H1 (cell line): Measurements from ENCODE around the gene IGFBP6. TPM values are rescaled to one million over a fixed set of nuclear protein-coding genes. Genes with fewer than 3 reads are reported as not detected.

ENCODE experiments used
- CTCF ChIA-PET: fragments of 300-600 bp; sonication (Branson Sonifier 250); formaldehyde crosslinking; loops from one replicate; lab custom pipeline; 2021; ENCODE audit not compliant: partially characterized antibody; lab: Charles Lee
- POLR2A ChIA-PET: fragments of 300-600 bp; sonication (Branson Sonifier 250); formaldehyde crosslinking; loops from one replicate; lab custom pipeline; 2021; ENCODE audit warnings: inconsistent platforms; ENCODE audit not compliant: partially characterized antibody; lab: Charles Lee
- DNase-seq, 2 experiments: peaks; one replicate each; pipeline versions ENCODE4 v3.0.0 to v3.0.0-alpha.2; 2010 to 2022; ENCODE audit warnings: low spot score in 2 of 2, low read depth in 1 of 2, mixed read lengths in 1 of 2
- FAIRE-seq: peaks from 2 replicates; lab custom pipeline; 2011; peaks lifted over from hg19 to GRCh38; lab: Jason Lieb, UNC
- H2AFZ ChIP-seq: 2 replicates; pipeline ENCODE4 v1.8.1; 2012; ENCODE audit warnings: low read length, inconsistent platforms
- H2AK5ac ChIP-seq: 2 replicates; pipeline ENCODE4 v1.6.1; 2013; ENCODE audit warnings: low read depth, low read length
- H2BK120ac ChIP-seq: replicated peaks from 2 replicates; pipeline ENCODE3; 2013; ENCODE audit warnings: low read depth, low read length, inconsistent platforms
- H2BK12ac ChIP-seq: 2 replicates; pipeline ENCODE4 v1.6.1; 2013; ENCODE audit warnings: low read depth, low read length
- H2BK15ac ChIP-seq: 2 replicates; pipeline ENCODE4 v1.6.1; 2013; ENCODE audit warnings: low read length
- H2BK20ac ChIP-seq: 2 replicates; pipeline ENCODE4 v1.6.1; 2013; ENCODE audit warnings: low read length
- H2BK5ac ChIP-seq: 2 replicates; pipeline ENCODE4 v1.6.1; 2013; ENCODE audit warnings: low read depth, low read length
- H3K14ac ChIP-seq: 2 replicates; pipeline ENCODE4 v1.6.1; 2013; ENCODE audit warnings: inconsistent platforms; ENCODE audit not compliant: insufficient read length
- H3K18ac ChIP-seq: 2 replicates; pipeline ENCODE4 v1.6.1; 2013; ENCODE audit warnings: low read length; ENCODE audit errors: extremely low read depth
- H3K23ac ChIP-seq: 2 replicates; pipeline ENCODE4 v1.6.1; 2013; ENCODE audit warnings: inconsistent platforms; ENCODE audit not compliant: insufficient read length
- H3K23me2 ChIP-seq: 2 replicates; pipeline ENCODE4 v1.6.1; 2013; ENCODE audit warnings: low read depth, low read length
- H3K27ac ChIP-seq: 2 replicates; pipeline ENCODE4 v1.6.1; 2011; ENCODE audit warnings: low read depth, low read length, inconsistent platforms
- H3K27me3 ChIP-seq, 4 experiments: replicated peaks in 1 of 4; 1 replicate in 1 of 4; 2 replicates in 3 of 4; pipeline versions ENCODE4 v1.6.1 to v1.8.1; 2011 to 2013; ENCODE audit warnings: low read length in 3 of 4, mild to moderate bottlenecking in 3 of 4, inconsistent platforms in 2 of 4, mixed read lengths in 2 of 4, moderate library complexity in 1 of 4; ENCODE audit not compliant: control insufficient read depth in 3 of 4, insufficient read depth in 3 of 4; ENCODE audit errors: extremely low read depth in 1 of 4
- H3K36me3 ChIP-seq, 4 experiments: 2 replicates each; pipeline versions ENCODE4 v1.6.1 to v1.8.1; 2011 to 2013; ENCODE audit warnings: mild to moderate bottlenecking in 4 of 4, low read length in 3 of 4, moderate library complexity in 2 of 4, control low read depth in 1 of 4, inconsistent platforms in 1 of 4; ENCODE audit not compliant: insufficient read depth in 4 of 4, control insufficient read depth in 2 of 4
- H3K4ac ChIP-seq: replicated peaks from 2 replicates; pipeline ENCODE3; 2013; ENCODE audit warnings: low read length, low read depth, mixed read lengths, inconsistent platforms; ENCODE audit not compliant: insufficient read length
- H3K4me1 ChIP-seq, 4 experiments: replicated peaks in 1 of 4; 1 replicate in 1 of 4; 2 replicates in 3 of 4; pipeline versions ENCODE4 v1.6.1 to v1.8.1; 2011 to 2013; ENCODE audit warnings: low read length in 3 of 4, inconsistent platforms in 2 of 4, mixed read lengths in 1 of 4; ENCODE audit not compliant: insufficient read depth in 4 of 4, control insufficient read depth in 3 of 4
- H3K4me2 ChIP-seq, 2 experiments: 2 replicates each; pipeline versions ENCODE4 v1.6.1 to v1.8.1; 2011 to 2013; ENCODE audit warnings: low read depth in 2 of 2, low read length in 2 of 2, control low read depth in 1 of 2, inconsistent platforms in 1 of 2, mild to moderate bottlenecking in 1 of 2; ENCODE audit not compliant: insufficient read depth in 1 of 2
- H3K4me3 ChIP-seq, 4 experiments: fragments of 200-600, 300-600 bp in 1 of 4; sonication (generic), shearing (Covaris generic), sonication (Bioruptor Twin) in 1 of 4; 2 replicates each; pipeline versions ENCODE4 v1.5.1 to v1.8.1; 2011 to 2016; ENCODE audit warnings: low read length in 4 of 4, low read depth in 3 of 4, control low read depth in 2 of 4, inconsistent platforms in 2 of 4, mild to moderate bottlenecking in 2 of 4, mixed read lengths in 1 of 4, moderate library complexity in 1 of 4; ENCODE audit not compliant: insufficient read depth in 2 of 4; ENCODE audit errors: extremely low read depth in 1 of 4
- H3K56ac ChIP-seq: replicated peaks from 2 replicates; pipeline ENCODE3; 2013; ENCODE audit warnings: low read depth, mild to moderate bottlenecking, mixed read lengths, low read length, inconsistent platforms; ENCODE audit not compliant: insufficient read length
- H3K79me1 ChIP-seq: 2 replicates; pipeline ENCODE4 v1.6.1; 2013; ENCODE audit warnings: low read depth, low read length, control low read depth
- H3K79me2 ChIP-seq, 2 experiments: 2 replicates each; pipeline versions ENCODE4 v1.6.1 to v1.8.1; 2012 to 2013; ENCODE audit warnings: low read length in 2 of 2, mild to moderate bottlenecking in 2 of 2, inconsistent platforms in 1 of 2; ENCODE audit not compliant: insufficient read depth in 2 of 2, control insufficient read depth in 1 of 2
- H3K9ac ChIP-seq, 4 experiments: replicated peaks in 1 of 4; 1 replicate in 1 of 4; 2 replicates in 3 of 4; pipeline versions ENCODE4 v1.6.1 to v1.8.1; 2011 to 2013; ENCODE audit warnings: low read depth in 3 of 4, low read length in 3 of 4, control low read depth in 2 of 4, mild to moderate bottlenecking in 2 of 4, moderate library complexity in 2 of 4, inconsistent platforms in 1 of 4; ENCODE audit errors: extremely low read depth in 1 of 4
- H3K9me3 ChIP-seq, 2 experiments: 2 replicates each; pipeline versions ENCODE4 v1.6.1 to v1.8.1; 2012 to 2013; ENCODE audit warnings: mild to moderate bottlenecking in 2 of 2, moderate library complexity in 2 of 2, control low read depth in 1 of 2, inconsistent platforms in 1 of 2, low read depth in 1 of 2, low read length in 1 of 2, mixed read lengths in 1 of 2; ENCODE audit not compliant: insufficient read depth in 2 of 2
- H4K20me1 ChIP-seq, 2 experiments: replicated peaks in 1 of 2; 2 replicates each; pipeline versions ENCODE3 to v1.8.1; 2011 to 2013; ENCODE audit warnings: inconsistent platforms in 2 of 2, low read length in 2 of 2, mild to moderate bottlenecking in 1 of 2; ENCODE audit not compliant: insufficient read depth in 2 of 2, control insufficient read depth in 1 of 2
- H4K5ac ChIP-seq: 2 replicates; pipeline ENCODE4 v1.6.1; 2013; ENCODE audit warnings: low read length, low read depth, mixed read lengths, inconsistent platforms; ENCODE audit not compliant: insufficient read length
- H4K8ac ChIP-seq: 2 replicates; pipeline ENCODE4 v1.8.0; 2013; ENCODE audit warnings: mild to moderate bottlenecking, moderate library complexity, low read length, inconsistent platforms; ENCODE audit not compliant: insufficient read depth; ENCODE audit errors: extremely low read depth
- H4K91ac ChIP-seq: replicated peaks from 2 replicates; pipeline ENCODE3; 2013; ENCODE audit warnings: low read length, mixed read lengths, inconsistent platforms; ENCODE audit not compliant: insufficient read length
- ATF3 ChIP-seq: IDR thresholded peaks from 2 replicates; pipeline ENCODE4 v1.6.1; 2011; ENCODE audit warnings: low read depth, mild to moderate bottlenecking, low read length; ENCODE audit not compliant: insufficient read depth
- CBX5 ChIP-seq: fragments of 300-800, 300-1000 bp; sonication (generic); IDR thresholded peaks from 2 replicates; pipeline ENCODE4 v1.7.1; 2016; ENCODE audit warnings: antibody characterized with exemption, low read length, low read depth
- CHD2 ChIP-seq: IDR thresholded peaks from 2 replicates; pipeline ENCODE4 v1.6.1; 2012; ENCODE audit warnings: low read length, improper control_type of control experiment
- CTBP2 ChIP-seq: IDR thresholded peaks from 2 replicates; pipeline ENCODE4 v1.7.0; 2011; ENCODE audit warnings: borderline replicate concordance, mild to moderate bottlenecking, moderate library complexity, mixed read lengths, low read length; ENCODE audit not compliant: insufficient read depth, insufficient read length
- HDAC2 ChIP-seq, 2 experiments: fragments of 300-600 bp in 1 of 2; sonication (generic) in 1 of 2; IDR thresholded peaks; 2 replicates each; pipeline ENCODE4 v1.6.1; 2011 to 2012; ENCODE audit warnings: low read depth in 2 of 2, low read length in 2 of 2, mild to moderate bottlenecking in 2 of 2, moderate library complexity in 2 of 2, borderline replicate concordance in 1 of 2, inconsistent platforms in 1 of 2
- JUND ChIP-seq: IDR thresholded peaks from 2 replicates; pipeline ENCODE4 v1.6.1; 2011; ENCODE audit warnings: mild to moderate bottlenecking, improper control_type of control experiment, low read length
- KDM1A ChIP-seq: fragments of 200-600, 300-600 bp; sonication (generic); IDR thresholded peaks from 2 replicates; pipeline ENCODE4 v1.7.1; 2016; ENCODE audit warnings: mild to moderate bottlenecking, low read length, borderline replicate concordance
- RXRA ChIP-seq: IDR thresholded peaks from 2 replicates; pipeline ENCODE4 v1.6.1; 2011; ENCODE audit warnings: low read depth, mild to moderate bottlenecking, low read length, moderate library complexity; ENCODE audit not compliant: insufficient read depth
- SIX5 ChIP-seq: IDR thresholded peaks from 2 replicates; pipeline ENCODE4 v1.6.1; 2011; ENCODE audit warnings: mild to moderate bottlenecking, low read depth, low read length
- TBP ChIP-seq: IDR thresholded peaks from 2 replicates; pipeline ENCODE4 v1.6.1; 2011; ENCODE audit warnings: low read depth, low read length, improper control_type of control experiment
- TCF12 ChIP-seq: IDR thresholded peaks from 2 replicates; pipeline ENCODE4 v1.6.1; 2011; ENCODE audit warnings: low read depth, mild to moderate bottlenecking, low read length
- WGBS, 2 experiments: shearing (Covaris generic) in 1 of 2; methylation state at CpG; one replicate each; pipeline versions ENCODE4 v1.1.6 to v1.1.7; 2013 to 2015; ENCODE audit warnings: low lambda C conversion rate in 2 of 2, mixed read lengths in 2 of 2, inconsistent platforms in 1 of 2, low coverage in 1 of 2, missing lambda C conversion rate in 1 of 2; ENCODE audit not compliant: insufficient replicate concordance in 2 of 2, insufficient coverage in 1 of 2, insufficient read length in 1 of 2; ENCODE audit errors: extremely low coverage in 1 of 2, missing lambda C conversion rate in 1 of 2; 5-methylcytosine and 5-hydroxymethylcytosine counted together
- polyA plus RNA-seq, 7 experiments: library from polyadenylated mRNA; depleted of rRNA in 3 of 7; stranded (reverse) in 5 of 7; unstranded in 2 of 7; fragments of >200 nt in 5 of 7; fragments of 200-250 nt in 2 of 7; gene quantifications; 1 replicate in 5 of 7; 2 replicates in 1 of 7; 4 replicates in 1 of 7; pipeline versions ENCODE4 v1.2.1 to v1.2.3, GENCODE V29; 2011 to 2013; ENCODE audit warnings: missing spikeins in 2 of 7, mixed read lengths in 2 of 7
- total RNA-seq: library from RNA; stranded (reverse); fragmentation: NEBNext Ultra II Directional; extraction: Animal tissue kit (Norgen Biotek cat#: 25700); gene quantifications from 2 replicates; pipeline ENCODE4 v1.2.1, GENCODE V29; 2021

Gene IGFBP6
- total and polyA plus RNA-seq, 2 of the 8 experiments (the other 6 are each of a cell fraction or from before 2014, with no cell fraction given): 13.7 to 14.7 TPM

GRCh38 chr12:53091756-53092155 lies 5.7 kb upstream of the IGFBP6 start:
- Histone ChIP-seq H3K23ac (no peak overlapping the region), H2BK15ac (no peak overlapping the region), H3K23me2 (peaks cover 5% of the 10 kb centered on the region), H4K20me1 (no peaks in the 10 kb centered on the region), H3K9ac (0 out of 7 replicates have a peak overlapping the region, but pooled peaks of 1 of the 4 experiments have one; percentile 13), H2BK5ac (no peak overlapping the region), H3K9me3 (no peaks in the 10 kb centered on the region), H2AK5ac (no peak overlapping the region), H2BK120ac (no peak overlapping the region), H3K4ac (no peak overlapping the region), H3K14ac (no peak overlapping the region), H4K5ac (no peak overlapping the region), H3K56ac (no peak overlapping the region), H2AFZ (no peak overlapping the region), H3K4me2 (no peak overlapping the region), H3K18ac (no peak overlapping the region), H3K79me2 (no peaks in the 10 kb centered on the region), H4K8ac (no peak overlapping the region), H3K27ac (no peak overlapping the region), H4K91ac (no peak overlapping the region), H3K79me1 (no peaks in the 10 kb centered on the region), H3K27me3 (peaks cover 0 to 8% (median 2%) of the 10 kb centered on the region in 4 experiments; a peak in 5 of 7 replicates), H3K4me3 (no peak overlapping the region), H2BK20ac (no peak overlapping the region), H3K4me1 (peaks cover 0 to 8% (median 0%) of the 10 kb centered on the region in 4 experiments; a peak in 4 of 7 replicates), H2BK12ac (no peak overlapping the region), H3K36me3 (no peaks in the 10 kb centered on the region)
- DNase-seq (no peak), FAIRE-seq (no peak)
- ChIA-PET CTCF (interaction anchor here (0.8 to 19.1 kb wide), 4 partner anchors 11 to 221 kb away, joined by 3 to 531 read pairs (median 8); partner anchors contain the start of genes SOAT2 and SPRYD3), POLR2A (interaction anchor here (0.6 kb wide), 1 partner anchor 275 kb away, joined by 3 read pairs; no protein-coding TSS in a partner anchor)
- WGBS, 2 experiments: 69% methylated on average over 6 of the region's 6 CpGs; no CpG with 5 or more reads in 1 of the 2 experiments
- TF ChIP-seq HDAC2 (IDR thresholded peaks at IDR 0.05; ENCODE audit: borderline replicate concordance in 1 of 2, low read depth in 2 of 2, low read length in 2 of 2) (no peak), RXRA (no peak), CBX5 (no peak), SIX5 (no peak), ATF3 (no peak), TBP (no peak), CHD2 (no peak), CTBP2 (no peak), KDM1A (no peak), JUND (no peak), TCF12 (no peak)
